AG04450 (cell line): ENCODE results near the gene FAM170B. TPM values are rescaled to one million over a fixed set of nuclear protein-coding genes. Genes with fewer than 3 reads are reported as not detected.

Source experiments
- CTCF ChIA-PET: fragments of 300-600, 350-600 bp; formaldehyde crosslinking; extraction: SDS; loops from one replicate; lab custom pipeline; 2022; ENCODE audit warnings: antibody characterized with exemption, inconsistent platforms; lab: Charles Lee
- POLR2A ChIA-PET: fragments of 350-600 bp; formaldehyde crosslinking; extraction: SDS; loops from one replicate; lab custom pipeline; 2021; ENCODE audit warnings: antibody characterized with exemption, inconsistent platforms; lab: Yijun Ruan, JAX
- DNase-seq: peaks from one replicate; pipeline ENCODE4 v3.0.0-alpha.2; 2011; ENCODE audit warnings: low read depth, low spot score
- H3K27ac ChIP-seq: one replicate; pipeline ENCODE4 v1.5.1; 2012; ENCODE audit warnings: low read depth, low read length, control low read depth
- H3K27me3 ChIP-seq: one replicate; pipeline ENCODE4 v1.6.0; 2012; ENCODE audit warnings: low read length; ENCODE audit not compliant: control insufficient read depth, insufficient read depth
- H3K4me3 ChIP-seq: 2 replicates; pipeline ENCODE4 v1.5.1; 2011; ENCODE audit warnings: mild to moderate bottlenecking, low read depth, low read length, control low read depth
- H3K9me3 ChIP-seq: 2 replicates; pipeline ENCODE4 v1.5.1; 2012; ENCODE audit warnings: low read length; ENCODE audit not compliant: control insufficient read depth, insufficient read depth
- CTCF ChIP-seq: IDR thresholded peaks from 2 replicates; pipeline ENCODE4 v1.5.1; 2011; ENCODE audit warnings: low read depth, low read length, control low read depth, inconsistent platforms
- polyA plus RNA-seq: library from polyadenylated mRNA; depleted of rRNA; stranded (reverse); fragments of >200 nt; gene quantifications from 2 replicates; pipeline ENCODE4 v1.2.3, GENCODE V29; 2011

The FAM170B gene
- polyA plus RNA-seq, 1 experiment, result not detected

DNA sequence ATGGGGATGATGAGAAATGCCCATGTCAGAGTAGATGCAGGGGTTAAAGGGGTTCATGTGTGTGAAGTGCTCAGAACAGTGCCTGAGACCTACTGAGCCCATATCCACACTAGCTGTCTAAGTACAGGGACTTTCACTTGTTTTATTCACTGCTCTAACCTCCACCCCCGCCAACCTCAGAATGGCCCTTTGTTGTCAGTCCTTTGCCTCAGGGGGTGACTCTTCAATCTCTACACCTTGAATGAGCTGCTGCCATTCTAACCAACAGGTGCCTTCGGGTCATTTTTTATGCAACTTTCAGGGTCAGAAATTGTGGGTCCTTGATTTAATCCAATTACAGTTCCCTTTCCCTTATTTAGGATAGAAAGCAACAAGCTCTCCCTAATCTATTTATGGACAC lies 44.7 kb downstream of the FAM170B start:
- H3K9me3 ChIP-seq, result no peaks in the 10 kb centered on the region
- ChIA-PET CTCF (interaction anchor here (1.0 kb wide), 1 partner anchor 72 kb away, joined by 3 read pairs; no protein-coding TSS in a partner anchor), POLR2A (interaction anchor here (0.9 kb wide), 1 partner anchor 39 kb away, joined by 4 read pairs; no protein-coding TSS in a partner anchor)
- H3K4me3 ChIP-seq, result no peak overlapping the region
- H3K27ac ChIP-seq, result no peak overlapping the region
- DNase-seq, result no peak
- no peaks in the 10 kb centered on the region for H3K27me3 ChIP-seq
- no peak for TF ChIP-seq CTCF

GRCh38 chr10:49086889-49087288 lies 46.9 kb downstream of the FAM170B start:
- TF ChIP-seq CTCF, result no peak
- Histone ChIP-seq H3K4me3 (no peak overlapping the region), H3K27me3 (no peaks in the 10 kb centered on the region), H3K27ac (no peak overlapping the region), H3K9me3 (no peaks in the 10 kb centered on the region)
- DNase-seq, result no peak
- CTCF ChIA-PET, result no interaction called here
- POLR2A ChIA-PET, result no interaction called here

GRCh38 chr10:49083261-49083660 lies 50.6 kb downstream of the FAM170B start:
- no peak overlapping the region for H3K27ac ChIP-seq

GRCh38 chr10:49082766-49083165 lies 51.1 kb downstream of the FAM170B start:
- ChIA-PET POLR2A (no interaction called here), CTCF (interaction anchor here (0.6 kb wide), 1 partner anchor 54 kb away, joined by 3 read pairs; no protein-coding TSS in a partner anchor)
- Histone ChIP-seq H3K27ac (no peak overlapping the region), H3K9me3 (no peaks in the 10 kb centered on the region), H3K4me3 (no peak overlapping the region), H3K27me3 (peaks cover 3% of the 10 kb centered on the region)
- TF ChIP-seq CTCF, result no peak
- no peak for DNase-seq

More at GRCh38 chr10:49083261-49083660, 50.6 kb downstream of the FAM170B start:
- TF ChIP-seq CTCF, result no peak
- ChIA-PET CTCF (no interaction called here), POLR2A (no interaction called here)
- Histone ChIP-seq H3K27me3 (peaks cover 3% of the 10 kb centered on the region), H3K4me3 (no peak overlapping the region), H3K9me3 (no peaks in the 10 kb centered on the region)
- DNase-seq, result no peak

DNA sequence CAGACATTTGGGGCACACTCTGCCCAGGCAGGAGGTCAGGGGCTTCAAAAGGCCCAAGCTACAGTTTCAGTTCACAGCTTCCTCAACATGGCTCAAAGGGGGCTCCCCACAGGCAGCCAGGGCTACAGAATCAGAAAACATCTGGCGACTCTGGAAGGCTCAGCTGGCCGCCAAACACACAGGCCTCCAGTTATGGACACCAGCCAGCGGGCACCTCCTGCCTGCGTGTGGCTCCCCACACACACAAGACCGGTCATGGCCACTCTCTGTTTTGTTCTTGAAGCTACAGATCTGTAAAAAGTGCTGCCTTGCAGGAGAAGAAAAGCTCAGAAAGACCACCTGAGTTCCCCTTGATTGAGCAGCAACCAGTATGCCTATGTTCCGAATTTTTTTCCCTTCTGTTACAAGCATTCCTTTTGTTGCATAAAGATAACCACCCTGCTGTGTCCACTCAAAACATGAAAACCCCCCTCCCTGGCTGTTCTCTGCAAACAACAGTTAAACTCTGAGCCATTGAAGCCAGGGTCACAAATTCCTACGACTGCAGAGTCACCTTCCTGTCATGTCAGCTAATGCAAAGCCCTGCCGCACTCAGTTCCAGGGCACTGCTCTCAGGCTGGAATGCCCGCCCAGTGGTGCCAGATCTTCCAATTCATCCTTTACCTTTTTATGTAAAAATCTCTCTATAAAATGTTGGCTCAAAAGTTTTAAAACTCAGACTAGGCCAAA lies 52.1 kb downstream of the FAM170B start:
- POLR2A ChIA-PET, result interaction anchor here (1.3 kb wide), 1 partner anchor 28 kb away, joined by 3 read pairs; no protein-coding TSS in a partner anchor
- DNase-seq, result no peak
- CTCF ChIA-PET, result interaction anchor here (0.9 kb wide), 1 partner anchor 80 kb away, joined by 4 read pairs; no protein-coding TSS in a partner anchor

More for the DNA sequence above, 52.1 kb downstream of the FAM170B start:
- H3K4me3 ChIP-seq, result no peak overlapping the region
- no peaks in the 10 kb centered on the region for H3K9me3 ChIP-seq
- H3K27me3 ChIP-seq, result peaks cover 3% of the 10 kb centered on the region
- no peak for TF ChIP-seq CTCF
- no peak overlapping the region for H3K27ac ChIP-seq
